HG02642 (cell line): ENCODE measurements around the gene ITGB1BP1.

Experiments
- ATAC-seq: cut with Tn5 transposase; IDR thresholded peaks from one replicate; pipeline ENCODE4 v1.9.1; 2021; ENCODE audit warnings: mild to moderate bottlenecking; ENCODE audit not compliant: unreplicated experiment, poor library complexity

The ITGB1BP1 gene

DNA sequence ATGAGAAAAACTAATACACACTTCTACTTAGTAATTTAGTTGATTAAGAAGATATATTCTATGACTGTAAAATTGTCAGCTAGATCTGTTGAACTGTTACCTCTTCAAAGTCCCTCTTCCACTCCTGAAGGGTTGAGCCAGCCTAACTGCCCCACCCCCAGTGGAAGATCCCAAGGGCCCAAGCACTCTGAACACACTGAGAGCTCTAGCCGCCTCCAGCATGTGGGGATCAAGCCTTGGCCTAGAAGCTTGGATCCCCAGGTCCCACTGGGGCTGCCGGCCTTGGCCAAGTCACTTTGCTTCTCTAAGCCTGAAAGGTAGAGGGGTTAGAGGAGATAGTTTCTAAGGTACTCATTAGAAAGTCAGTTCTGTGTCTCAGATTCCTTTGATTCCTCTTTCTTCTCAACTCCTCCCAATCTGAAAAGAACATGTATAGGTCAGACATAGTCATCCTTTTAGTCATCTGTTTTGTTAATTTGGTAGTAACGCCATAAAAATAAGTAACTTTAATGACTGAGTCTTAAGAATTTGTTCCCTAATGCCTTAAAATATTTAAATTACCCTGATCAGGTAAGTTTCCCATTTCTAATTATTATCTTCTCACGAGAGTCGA is 5.7 kb upstream of the ITGB1BP1 start:
- no peak for ATAC-seq

DNA sequence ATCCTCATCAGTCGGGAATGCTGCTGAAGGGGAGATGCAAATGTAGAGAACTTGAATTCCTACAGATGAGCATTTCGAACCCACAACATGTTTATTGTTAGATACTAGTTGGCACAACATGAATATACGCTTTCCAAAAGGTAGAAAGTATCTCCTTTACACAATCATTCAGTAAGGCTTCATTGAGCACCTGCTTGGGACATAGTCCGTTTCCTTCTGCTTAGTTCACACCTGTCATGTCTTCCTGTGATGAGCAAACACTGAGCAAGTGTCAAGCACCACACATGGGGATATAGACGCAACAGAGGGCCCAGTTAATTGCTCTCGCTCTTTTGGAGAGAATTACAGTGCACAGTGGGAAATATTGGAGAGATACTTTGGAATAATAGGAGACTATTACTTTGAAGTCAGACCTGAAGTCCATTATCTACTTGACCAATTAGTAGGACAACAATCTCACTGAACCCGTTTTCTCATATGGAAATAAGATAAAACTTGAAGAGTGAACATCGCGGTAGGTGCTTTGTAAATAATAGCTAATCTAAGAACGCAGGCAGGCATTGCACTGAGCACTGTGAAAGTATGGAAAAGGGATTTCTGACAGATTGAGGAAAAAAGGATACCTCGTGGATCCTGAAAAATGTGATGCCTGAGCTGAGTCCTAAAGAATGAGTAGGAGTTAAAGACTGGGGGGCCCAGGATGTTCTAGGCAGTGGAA is 1.3 kb upstream of the ITGB1BP1 start:
- no peak for ATAC-seq

DNA sequence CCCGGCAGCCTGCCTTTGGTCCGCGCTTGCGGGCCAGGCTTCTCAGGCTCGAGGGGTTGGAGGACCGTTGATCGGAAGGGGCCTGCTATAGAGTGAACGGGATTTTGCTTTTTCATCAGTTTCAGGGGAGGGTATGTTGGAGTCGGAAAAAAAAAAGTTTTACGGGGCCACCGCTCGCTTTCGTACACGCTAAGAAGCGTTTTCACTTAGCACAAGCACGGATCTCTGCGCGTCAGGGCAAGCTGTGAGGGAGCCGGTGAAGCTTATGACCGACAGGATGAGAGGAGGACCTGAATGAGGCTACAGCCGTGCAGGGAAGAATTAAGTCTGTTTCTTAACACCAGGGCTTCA is 569 bp upstream of the ITGB1BP1 start:
- peak; percentile 7 for ATAC-seq

DNA sequence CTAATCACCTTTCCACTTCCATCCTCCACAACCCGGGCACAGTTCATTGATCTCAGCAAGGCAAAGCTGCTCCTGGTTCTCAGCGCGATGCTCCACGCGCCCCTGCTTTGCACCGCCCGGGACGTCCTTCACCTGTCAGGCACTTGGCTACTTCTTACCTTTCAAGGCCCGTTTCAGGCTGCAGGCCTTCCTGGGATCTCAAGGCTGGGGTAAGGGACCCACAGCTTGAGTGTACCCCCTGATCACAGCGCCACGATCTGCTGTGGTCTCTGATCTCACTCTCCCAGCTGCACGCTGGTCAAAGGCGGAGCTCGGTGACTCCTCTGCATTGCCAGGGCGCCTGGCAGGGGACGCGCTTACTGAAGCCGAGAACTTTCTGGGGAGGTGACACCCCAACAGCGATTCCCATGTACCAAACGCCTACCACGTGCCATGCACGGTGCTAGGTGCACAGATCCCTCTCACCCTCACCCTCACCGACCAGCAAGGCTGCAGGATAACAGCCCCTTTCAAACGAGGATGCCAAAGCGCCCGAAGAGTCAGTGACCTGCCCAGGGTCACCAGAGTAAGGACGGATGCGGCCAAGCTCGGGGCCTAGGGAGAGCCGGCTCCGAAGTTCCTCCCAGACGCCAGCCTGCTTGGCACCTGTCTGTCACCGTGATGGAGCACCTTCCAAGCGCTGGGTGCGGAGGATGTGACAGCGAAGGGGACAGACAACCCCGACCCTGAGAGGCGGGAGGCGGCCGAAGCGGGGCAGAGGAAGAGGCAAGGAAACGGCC is 818 bp downstream of the ITGB1BP1 start:
- ATAC-seq, result peak; percentile 38

DNA sequence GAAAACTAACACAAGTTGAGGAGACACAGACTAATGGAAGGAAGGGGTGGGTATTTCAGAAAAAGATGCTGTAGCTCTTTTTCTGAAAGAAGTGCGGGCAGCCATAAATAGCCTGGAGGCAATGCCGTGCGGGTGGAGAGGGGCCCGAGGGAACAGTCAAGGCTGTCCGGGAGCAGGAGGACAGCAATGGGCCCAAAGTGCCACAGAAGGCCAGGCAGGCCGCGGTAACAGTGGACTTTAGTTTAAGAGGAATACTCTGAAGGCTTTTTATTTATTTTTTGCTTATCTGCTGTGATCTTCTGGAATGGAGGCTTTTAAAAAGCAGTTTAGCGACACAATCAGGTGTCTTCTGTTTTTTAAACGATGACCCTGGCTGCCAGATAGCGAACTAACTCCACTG is 2.8 kb downstream of the ITGB1BP1 start:
- no peak for ATAC-seq

DNA sequence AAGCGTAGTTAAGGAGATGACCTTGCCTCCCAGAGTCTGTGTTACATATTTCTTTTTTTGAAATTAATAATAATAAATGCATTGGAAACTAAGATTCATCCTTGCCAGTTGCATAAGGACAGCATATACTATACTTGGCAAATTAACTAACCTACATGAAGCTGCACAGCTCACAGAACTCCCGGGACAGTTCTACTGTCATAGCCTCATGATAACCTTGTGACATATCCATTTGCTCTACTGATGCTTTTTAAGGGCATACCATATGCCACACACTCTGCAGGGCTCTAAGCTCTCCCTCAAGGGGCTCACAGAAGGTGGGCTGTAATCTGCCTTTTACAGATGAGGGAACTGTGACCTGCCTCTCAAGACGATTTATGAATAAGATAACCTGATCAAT is 3.8 kb downstream of the ITGB1BP1 start:
- no peak for ATAC-seq

DNA sequence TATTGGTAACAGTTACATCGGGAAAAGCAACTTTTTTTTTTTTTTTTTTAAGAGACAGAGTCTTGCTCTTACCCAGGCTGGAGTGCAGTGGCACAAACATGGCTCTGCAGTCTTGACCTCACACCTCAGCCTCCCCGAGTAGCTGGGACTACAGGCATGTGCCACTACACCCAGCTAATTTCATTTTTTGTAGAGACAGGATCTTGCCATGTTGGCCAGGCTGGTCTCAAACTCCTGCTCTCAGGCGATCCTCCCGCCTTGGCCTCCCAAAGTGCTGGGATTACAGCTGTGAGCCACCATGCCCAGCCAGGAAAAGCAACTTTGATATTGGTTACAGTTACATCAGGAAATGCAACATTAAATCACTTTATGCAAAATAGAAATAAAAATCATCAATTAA is 4.6 kb downstream of the ITGB1BP1 start:
- ATAC-seq, result no peak

DNA sequence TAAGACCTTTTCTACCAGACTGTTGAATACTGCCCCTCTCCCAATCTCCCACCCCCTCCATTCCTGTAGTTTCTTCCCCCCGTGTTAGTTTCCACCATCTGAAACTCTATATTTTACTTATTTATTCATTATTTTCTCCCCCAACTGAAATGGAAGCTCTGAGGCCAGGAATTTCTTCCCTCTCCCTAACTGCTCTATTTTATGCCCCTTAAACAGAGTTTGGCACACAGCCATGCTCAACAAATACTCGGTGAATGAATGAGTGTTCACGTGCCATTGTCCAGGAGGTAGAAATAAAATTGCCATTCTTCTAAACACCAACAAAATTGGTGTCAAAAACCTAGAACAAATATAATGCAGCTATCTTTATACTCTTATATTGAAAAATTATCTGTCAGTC is 5.6 kb downstream of the ITGB1BP1 start:
- ATAC-seq, result no peak

DNA sequence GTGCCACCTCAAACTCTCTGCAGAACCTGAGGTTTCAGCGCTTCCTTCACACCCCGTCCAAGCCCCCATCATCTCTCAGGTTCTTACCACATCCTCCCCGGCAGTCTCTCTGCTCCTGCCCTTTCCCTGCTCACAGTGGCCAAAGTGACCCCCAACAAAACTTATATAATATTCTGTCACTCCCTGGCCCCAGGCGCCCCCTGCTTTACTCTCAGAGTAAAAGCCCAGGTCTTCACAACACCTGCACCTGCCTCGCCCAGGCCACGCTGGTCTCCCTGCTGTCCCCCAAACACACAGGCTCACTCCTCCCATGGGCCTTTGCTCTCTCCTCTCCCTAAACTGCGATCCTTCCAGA is 6.4 kb downstream of the ITGB1BP1 start:
- ATAC-seq, result no peak

DNA sequence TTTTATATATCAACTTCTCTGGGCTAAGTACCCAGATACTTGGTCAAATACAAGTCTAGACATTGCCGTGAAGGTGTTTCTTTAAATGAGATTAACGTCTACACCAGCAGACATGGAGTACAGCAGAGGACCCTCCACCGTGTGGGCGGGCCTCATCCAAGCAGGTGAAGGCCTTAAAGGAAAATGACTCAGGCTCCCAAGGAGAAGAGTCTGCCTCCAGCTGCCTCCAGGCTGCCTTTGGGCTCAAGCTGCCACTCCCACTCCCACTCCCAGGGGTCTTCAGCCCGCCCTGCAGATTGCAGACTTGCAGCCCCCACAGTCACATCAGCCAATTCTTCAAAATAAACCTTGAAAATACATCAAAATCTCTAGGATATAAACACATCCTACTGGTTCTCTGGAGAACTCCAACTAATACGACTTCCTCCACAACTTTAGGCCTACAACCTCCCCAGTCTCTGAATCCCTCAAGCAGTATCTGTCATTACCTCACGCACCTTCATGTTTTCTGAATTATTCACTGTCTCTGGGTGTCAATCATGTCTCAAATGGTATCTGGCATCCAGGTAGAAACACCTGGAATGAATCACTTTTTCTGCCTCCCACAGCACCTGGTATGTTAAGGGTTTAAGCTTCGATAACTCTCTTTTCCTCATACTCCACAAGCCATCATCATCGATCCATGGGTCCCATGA is 6.9 kb downstream of the ITGB1BP1 start:
- ATAC-seq, result no peak

DNA sequence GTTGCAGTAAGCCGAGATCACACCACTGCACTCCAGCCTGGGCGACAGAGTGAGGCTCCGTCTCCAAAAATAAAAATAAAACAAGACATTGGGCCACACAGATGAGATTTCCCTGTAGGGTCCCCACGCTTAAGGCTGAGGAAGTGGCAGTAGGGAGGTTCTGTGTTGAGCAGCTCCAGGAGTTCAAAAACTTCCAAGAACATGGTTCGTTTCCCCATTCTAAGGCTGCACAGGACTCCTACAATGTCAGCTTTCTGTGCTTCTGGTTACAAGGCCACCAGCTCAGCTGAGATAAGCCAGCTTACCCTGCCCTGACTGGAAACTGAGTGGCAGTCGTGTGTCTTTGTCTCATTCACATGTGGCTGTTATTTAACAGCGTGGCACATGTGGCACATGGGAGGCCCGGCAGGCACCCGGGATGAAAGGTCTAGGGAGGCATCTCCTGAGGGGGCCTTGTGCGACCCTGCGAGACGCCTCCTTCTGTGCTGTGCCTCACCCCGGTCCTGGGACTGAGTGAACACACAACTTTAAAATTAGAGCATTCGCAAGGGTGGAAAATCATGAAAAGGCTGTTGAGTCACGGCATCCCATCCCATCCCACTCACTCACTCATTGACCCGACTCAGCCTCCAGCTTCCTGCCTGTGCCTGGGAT is 7.7 kb downstream of the ITGB1BP1 start:
- ATAC-seq, result no peak

DNA sequence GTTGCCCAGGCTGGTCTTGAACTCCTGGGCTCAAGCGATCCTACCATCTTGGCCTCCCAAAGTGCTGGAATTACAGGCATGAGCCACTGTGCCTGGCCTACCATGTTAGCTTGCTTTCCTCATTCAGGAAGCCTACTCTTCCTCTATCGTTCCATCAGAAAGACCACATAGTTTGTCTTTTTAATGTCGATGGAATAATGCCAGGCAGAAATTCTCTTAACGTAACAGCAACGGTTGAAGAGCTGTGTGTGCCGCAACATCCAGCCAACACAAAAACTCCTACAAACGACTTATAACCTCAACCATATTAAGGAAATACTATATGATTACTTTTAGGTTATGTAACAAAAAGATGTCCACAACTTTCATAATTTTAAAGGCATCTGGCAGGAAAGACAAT is 10.5 kb downstream of the ITGB1BP1 start:
- no peak for ATAC-seq

DNA sequence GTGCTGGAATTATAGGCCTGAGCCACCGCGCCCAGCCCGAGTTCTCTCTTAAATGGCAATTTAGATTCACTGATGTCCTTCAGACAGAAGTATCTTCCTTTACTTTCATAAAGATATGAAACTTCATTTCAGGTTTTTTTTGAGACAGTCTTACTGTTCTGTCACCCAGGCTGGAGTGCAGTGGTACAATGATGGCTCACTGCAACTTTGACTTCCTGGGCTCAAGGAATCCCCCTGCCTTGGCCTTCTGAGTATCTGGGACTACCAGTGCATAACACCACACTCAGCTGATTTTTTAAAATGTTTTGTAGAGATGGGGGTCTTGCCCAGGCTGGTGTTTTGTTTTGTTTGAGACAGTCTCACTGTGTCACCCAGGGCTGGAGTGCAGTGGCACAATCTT is 13.2 kb downstream of the ITGB1BP1 start:
- ATAC-seq, result no peak

DNA sequence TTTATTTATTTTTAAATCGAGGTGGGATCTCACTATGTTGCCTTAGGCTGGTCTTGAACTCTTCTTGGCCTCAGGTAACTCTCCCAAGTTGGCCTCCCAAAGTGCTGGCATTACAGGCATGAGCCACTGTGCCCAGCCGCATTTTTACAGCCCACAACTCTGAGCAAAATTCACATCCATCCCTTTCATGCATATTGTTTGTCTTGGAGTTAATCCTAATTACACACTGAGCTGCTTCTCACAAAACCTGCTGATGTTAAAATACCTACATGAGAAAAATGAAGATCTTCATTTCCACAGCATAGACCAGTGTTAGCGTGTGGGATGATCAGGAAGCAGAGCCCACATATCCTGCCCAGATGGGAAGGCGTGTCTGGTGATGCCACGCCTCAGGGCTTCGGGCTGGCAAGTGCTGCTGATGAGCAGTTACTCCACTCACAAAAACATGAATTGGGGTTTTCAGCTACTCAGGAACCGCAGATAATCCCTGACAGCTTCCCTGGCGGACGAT is 14.6 kb downstream of the ITGB1BP1 start:
- ATAC-seq, result no peak

DNA sequence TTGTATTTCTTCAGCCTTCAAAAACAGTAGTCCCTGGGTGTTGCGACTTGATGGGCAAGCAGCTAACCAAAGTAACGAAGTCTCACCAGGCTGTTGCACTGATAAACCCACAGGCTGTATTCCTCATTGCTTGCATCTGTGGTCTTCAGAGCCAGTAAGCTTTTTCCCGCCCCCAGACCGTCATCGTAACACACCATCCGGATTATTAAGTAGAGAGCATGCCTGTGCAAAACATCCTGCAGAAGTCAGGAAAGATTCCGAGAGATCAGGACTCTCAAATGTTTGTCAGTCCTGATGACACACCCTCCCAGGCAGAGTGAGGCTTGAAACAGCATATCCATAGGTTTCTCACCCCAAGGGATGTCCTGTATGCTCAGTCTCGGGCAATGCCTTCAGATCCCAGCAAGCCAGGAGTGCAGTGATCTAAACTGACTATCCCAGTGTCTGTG is 15.9 kb downstream of the ITGB1BP1 start:
- no peak for ATAC-seq

DNA sequence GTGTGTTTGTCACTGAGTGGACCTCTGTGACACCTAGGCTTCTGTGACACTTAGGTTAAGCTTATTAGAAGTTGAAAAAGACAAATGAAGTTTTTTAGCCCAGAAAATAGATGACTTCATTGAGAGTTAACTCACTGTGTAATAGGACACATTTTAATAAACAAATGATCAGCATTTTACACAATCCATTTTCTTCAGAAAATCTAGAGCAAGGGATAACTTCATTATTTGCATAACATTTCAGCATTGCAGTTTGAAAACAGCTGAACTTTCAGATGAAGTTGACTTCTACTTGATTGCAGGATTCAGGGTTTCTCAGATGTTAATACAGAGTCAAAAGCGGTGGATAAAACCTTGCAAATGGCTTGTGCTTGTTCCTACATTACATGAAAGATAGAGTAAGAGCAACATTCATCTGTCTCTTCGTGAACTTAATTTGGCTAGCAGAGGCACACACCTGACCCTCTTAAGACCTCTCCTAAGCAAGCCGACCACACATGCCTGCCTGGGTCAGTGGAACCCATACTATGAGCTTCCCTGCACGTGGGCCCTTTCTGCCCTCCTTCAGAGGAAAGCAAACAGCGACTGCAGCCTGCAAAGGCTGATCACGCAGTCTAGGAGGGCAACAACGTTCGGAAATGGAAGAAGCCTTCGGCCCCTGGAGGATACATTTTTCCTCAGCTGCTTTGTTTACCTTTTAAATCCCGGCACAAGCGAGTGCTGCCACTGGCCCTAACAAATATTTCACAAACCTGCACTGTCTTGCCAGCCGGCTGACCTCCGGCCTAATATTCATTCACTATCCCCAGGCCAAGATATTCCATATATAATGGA is 16.6 kb downstream of the ITGB1BP1 start:
- no peak for ATAC-seq

DNA sequence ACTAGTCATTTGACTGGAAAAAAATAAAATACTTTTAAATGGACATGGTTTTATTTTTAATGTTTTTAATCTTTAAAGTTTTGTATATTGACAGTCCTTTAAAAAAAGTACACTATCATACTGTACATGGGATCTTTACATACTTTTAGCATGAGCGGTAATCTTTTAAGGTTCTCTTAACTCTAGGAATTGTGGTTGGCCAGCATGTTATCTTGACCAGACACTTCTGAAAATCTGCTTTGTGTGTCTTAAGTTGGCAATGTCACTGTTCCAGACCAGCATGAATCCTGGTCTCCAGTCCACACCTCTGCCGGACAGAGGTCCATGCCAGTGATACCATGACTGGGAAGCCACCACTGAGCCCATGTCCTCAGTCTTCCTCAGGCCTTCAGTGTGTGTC is 17.7 kb downstream of the ITGB1BP1 start:
- no peak for ATAC-seq

DNA sequence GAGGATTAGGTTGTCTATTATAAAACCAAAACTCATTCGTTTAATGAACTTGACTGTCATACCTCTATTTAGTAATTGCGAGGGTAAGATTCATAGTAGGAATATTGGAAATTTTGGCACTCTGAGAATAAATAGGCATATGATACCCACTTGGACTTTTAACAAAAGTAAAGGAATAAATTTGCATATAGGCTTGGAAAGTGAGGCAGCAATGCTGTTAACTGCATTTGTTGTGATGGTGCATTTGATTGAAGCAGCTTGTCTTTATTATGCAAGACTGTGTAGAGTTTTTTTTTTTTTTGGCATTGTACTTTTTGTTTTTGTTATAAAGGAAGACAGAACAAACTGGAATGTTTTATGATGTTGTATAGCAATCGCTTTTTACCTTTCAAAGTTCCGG is 18.9 kb downstream of the ITGB1BP1 start:
- ATAC-seq, result no peak

DNA sequence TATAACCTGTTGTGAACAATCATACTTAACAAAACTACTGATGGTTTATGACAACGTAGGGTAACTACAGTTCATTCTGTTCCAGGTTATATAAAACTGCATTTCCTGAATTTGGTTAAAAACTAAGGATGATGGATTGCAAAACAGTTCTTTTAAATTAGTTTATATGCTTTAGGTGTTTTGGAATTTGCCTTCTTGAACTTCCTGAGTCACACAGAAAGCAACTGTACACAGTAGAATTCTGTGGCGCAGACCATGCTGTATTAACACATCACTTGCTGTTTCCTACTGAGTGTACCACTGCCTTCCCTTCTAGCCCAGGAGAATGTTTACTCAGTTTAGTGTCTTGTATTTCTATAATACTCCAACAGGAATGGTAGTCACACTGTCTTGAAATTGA is 19.4 kb downstream of the ITGB1BP1 start:
- no peak for ATAC-seq
